GM18870 (cell line): ENCODE measurements around the gene CASP5.
"Not testable (repeated sequence)": the region's sequence is repeated elsewhere in the genome, so short reads cannot be mapped to it uniquely, and the experiment has no call there.

Experiments used
- ATAC-seq: cut with Tn5 transposase; IDR thresholded peaks from one replicate; pipeline ENCODE4 v1.9.1; 2021; ENCODE audit warnings: moderate library complexity; ENCODE audit not compliant: unreplicated experiment

CASP5 gene

DNA sequence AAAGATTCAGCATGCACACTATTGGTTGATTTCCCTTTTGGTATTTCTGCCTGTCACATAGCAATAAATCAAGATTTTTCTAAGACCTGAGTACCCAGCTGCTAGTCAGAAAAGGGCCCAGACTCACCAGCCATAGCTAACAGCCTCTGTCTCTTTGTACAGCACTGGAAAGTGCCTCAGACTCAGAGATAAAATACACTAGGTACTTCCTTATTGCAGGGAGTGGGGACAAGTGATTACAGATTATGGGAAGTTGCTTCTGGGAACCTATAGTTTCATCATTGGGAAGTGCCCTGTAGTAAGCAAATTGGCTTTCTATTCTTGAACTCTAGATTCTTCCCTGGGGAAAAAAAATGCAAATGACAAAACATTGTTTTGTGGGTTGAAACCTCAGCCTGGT is at the start of gene CASP5:
Gene CASP5 (minus strand): TSS at position 166 of the 400 bp plus-strand sequence. CDS start 32 bp downstream, at position 134.
- ATAC-seq = no peak

DNA sequence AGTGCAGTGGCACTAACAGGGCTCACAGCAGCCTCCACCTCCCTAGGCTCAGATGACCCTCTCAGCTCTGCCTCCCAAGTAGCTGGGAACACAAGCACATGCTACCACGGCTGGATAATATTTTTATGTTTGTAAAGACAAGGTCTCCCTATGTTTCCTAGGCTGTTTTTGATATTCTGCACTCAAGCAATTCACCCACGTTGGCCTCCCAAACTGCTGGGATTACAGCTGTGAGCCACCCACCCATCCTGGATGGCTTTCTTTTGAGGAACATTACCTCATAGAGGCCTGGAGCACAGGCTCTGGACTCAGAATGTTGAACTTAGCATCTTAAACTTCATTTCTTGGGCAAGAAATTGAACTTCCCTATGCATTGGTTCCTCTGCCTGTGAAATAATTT is 49.1 kb upstream of the CASP5 start:
- not testable (repeated sequence) for ATAC-seq

- no peak for ATAC-seq
These were observed 48.2 kb upstream of the CASP5 start for GRCh38 chr11:105071089-105071732.

- no peak for ATAC-seq
These were observed 47.3 kb upstream of the CASP5 start for GRCh38 chr11:105070306-105070705.

DNA sequence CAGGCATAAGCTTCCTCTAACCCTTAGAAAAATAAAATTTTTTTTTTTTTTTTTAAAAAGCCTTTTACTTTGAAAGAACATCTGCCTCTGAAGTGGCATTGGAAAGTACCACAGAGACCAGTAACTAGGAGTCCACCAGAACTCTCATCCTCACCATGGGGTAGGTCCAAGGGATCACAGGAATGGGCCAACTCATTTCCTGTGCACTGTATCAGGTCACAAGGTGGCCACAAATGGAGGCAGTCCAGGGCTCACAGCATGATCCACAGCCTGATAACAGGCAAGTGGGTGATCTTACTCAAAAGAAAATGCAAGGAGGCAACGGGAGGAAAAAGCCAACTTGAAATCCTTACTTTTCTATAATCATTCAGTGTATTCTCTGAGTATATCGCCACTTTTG is 46.8 kb upstream of the CASP5 start:
- not testable (repeated sequence) for ATAC-seq

DNA sequence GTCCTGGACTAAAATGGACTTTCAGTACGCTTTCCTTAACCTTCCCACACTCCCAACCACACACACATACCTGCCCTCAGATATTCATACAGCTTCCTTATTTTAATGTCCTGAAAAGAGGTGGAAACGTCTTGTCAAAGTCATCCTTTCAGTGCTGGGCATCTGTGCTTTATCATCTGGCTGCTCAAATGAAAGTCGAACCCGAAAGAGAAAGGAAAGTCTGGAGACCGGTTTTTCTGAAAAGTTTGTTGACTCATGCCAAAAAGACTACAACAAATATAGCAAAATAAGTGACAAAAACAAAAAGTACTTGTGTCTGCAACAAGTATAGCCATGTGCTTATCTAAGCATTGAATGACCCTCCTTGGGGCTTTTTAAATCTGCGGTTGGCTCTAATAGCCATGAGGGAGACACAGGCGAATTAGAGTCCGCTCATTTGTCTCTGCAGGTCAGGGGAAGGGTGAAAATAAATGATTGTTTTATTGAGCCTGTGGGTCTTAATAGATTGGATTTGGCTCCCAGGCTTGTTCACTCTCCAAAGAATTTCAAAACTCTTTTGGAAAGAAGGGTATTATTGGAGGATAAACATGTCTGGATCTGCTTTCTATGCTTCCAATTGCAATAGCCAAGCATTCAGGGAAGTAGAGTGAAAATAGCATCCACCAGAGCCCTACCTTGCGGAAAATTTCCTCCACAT is 40.4 kb upstream of the CASP5 start:
- not testable (repeated sequence) for ATAC-seq

- no peak for ATAC-seq
These were observed 34.5 kb upstream of the CASP5 start for GRCh38 chr11:105057432-105057831.

GRCh38 chr11:105056446-105056845 is 33.5 kb upstream of the CASP5 start:
- ATAC-seq = no peak

- ATAC-seq = no peak
These were observed 31.9 kb upstream of the CASP5 start for GRCh38 chr11:105054723-105055493.

DNA sequence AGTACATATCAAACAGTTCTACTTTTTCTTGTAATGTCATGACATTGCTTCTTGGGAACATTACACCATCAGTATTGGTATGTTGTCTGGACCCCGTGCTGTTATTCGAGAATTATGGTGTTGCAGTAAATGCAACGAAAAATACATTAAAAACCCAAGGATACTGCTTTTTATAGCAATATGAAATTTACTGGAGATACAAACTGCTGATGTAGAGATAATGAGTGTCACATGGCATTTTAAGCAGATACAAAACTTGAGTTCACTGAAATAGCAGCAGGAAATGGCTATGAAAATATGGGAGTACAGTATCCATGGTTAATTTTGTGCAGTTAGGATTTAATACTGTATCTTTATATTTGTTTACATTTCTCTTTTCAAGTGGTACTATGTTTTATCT is 29.5 kb upstream of the CASP5 start:
- no peak for ATAC-seq

GRCh38 chr11:105051559-105051958 is 28.6 kb upstream of the CASP5 start:
- no peak for ATAC-seq

GRCh38 chr11:105049481-105049880 is 26.5 kb upstream of the CASP5 start:
- no peak for ATAC-seq

DNA sequence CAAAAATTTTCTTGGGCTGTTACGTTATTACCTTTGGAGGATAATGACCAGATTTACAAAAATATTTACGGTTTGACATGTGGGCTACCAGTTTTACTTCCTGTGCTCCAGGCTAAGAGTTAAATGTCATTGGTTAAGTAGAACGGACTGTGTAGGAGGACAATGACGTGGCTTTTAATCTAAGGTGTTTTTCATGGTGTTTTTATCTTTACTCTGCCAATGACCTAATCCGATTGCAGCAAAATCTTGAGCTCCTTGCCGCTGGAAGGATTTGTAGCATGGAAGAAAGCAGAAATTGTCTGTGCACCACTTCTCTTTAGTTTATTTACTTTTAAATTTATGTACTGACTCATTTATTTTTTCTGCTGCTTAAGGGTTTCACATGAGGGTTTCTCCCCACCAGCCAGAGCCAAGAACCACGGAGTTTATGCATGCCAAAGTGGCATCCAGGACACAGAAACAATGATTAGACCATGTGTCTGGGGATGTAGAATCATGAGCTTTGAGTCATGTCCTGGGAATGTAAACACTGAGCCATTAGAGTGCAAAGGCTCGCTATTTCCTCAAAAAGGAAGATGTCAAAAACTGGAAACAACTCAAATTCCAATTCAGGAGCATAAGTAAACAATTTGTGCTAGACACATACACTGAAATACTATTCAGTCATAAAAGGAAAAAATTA is 24.1 kb upstream of the CASP5 start:
- ATAC-seq = no peak

GRCh38 chr11:105045676-105046296 is 22.8 kb upstream of the CASP5 start:
- no peak for ATAC-seq

- peak; percentile 99 for ATAC-seq
These were observed 21.9 kb upstream of the CASP5 start, which contains the start of gene CARD16 for GRCh38 chr11:105044557-105045524. CARD16 (minus strand) TSS chr11:105045335; CDS start chr11:105045297, 38 bp downstream.

- no peak for ATAC-seq
These were observed 19.2 kb upstream of the CASP5 start for GRCh38 chr11:105042178-105042577.

DNA sequence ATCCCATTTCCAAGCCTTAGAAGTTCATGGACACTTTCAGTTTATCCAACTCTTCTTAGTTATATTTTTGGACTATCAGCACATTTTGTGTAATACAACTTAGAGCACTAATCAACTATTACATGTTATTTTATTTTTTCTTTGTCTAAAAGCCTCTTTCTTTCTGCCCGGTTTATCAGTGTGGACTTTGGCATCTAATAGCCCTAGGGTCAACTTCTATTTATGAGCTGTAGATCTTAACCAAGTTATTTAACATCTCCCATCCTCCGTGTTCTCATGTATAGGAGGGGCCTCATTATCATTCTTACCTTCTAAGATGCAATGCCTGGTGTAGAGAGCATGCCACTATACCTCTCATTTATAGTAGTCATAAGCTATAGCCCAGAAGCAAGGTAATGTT is 17.7 kb upstream of the CASP5 start:
- no peak for ATAC-seq

GRCh38 chr11:105034813-105035620 is 12.0 kb upstream of the CASP5 start, which contains the start of gene CASP1:
CASP1 (minus strand) TSS chr11:105035144; CDS start chr11:105035113, 31 bp downstream.
- peak; percentile 95 for ATAC-seq

DNA sequence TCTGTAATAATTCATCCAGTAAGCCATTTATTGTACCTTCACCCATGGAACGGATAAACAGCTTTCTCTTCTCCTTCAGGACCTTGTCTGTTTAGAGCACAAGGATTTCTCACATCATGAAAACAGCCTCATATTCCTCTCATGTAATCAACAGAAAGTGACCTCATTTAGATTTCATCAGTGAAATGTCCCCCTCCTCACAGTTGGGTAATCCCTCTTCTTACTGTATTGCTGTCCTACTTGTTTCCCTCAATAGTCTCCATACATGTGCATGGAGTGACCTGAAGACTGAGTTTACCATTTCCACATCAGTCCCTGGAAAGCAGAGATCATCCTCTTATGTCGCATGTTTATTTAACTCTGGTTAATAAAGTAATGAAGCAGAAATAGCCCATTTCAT is 11.4 kb upstream of the CASP5 start:
- not testable (repeated sequence) for ATAC-seq
